Inflammatory macrophage treated with lipopolysaccharide for 1 hour (primary cell): ENCODE results near the gene UTP4.
"Not testable (repeated sequence)": the region's sequence is repeated elsewhere in the genome, so short reads cannot be mapped to it uniquely, and the experiment has no call there.

Experiments used
- DNase-seq, 2 donors: peaks; one replicate each; pipeline ENCODE4 v3.0.0-alpha.2; 2020 to 2022

Gene UTP4

DNA sequence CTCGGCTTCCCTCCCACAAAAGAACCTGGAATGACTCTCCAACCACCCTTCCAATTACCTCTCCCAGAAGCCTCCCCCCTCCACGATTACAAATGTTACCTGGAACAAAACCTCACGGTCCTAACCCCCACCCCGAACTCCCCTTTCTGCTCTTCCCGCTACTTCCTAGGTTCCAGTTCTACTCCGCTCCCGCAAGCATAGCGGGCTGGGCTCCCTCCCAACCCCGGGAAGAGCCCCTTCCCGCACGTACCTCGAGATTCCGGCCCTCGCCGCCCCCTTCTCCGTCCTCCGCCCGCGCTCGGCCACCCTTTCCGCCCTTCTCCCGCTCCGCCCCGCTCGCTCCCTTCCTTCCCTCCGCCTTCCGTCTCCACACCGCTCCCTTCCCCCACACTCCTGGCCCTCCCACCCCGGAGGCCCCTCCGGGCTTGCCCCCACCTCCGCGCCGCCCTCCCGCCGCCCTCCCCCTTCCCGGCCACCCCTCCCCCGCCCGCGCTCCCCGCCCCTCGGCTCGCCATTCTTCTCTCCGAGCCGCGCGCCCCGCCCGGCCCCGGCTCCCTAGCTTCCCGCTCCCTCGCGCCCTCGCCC is 518 bp upstream of the UTP4 start:
- peak; percentile 37 for DNase-seq

DNA sequence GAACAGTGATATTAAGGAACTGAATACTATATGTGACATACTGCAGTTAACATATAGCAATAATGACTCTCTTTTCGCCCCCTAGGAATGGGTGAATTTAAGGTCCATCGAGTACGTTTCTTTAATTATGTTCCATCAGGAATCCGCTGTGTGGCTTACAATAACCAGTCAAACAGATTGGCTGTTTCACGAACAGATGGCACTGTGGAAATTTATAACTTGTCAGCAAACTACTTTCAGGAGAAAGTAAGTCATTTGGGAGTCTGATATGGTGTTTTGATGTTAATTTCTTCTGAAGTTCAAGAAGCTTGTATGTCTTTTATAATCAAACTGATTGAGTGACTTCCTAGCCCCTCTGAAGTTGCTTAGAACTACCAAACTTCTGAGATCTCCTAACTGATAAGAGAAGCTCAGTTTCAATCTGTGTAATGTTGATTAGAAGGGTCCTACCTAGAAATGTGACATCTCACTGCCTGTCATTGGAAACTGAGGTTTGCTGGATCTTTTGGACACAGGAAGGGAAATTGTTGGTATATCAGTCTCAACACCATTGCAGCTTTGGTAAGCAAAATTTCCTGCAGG is 1.0 kb downstream of the UTP4 start:
- DNase-seq, result no peak

DNA sequence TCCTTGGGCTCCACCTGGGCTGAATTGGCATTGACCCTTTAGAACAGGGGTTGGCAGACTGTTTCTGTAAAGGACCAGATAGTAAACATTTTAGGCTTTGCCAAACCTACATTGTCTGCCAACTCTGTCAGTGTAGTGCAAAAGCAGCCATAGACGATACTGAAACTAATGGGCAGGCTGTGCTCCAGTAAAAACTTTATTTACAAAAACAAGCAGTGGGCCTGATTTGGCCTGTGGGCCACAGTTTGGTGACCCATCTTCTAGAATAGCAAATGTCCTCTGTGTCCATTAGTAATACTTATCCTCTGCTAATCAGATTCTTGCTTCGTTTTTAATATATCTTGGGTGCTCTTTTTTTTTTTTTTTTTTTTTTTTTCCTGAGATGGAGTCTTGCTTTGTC is 6.2 kb downstream of the UTP4 start:
- no peak for DNase-seq

DNA sequence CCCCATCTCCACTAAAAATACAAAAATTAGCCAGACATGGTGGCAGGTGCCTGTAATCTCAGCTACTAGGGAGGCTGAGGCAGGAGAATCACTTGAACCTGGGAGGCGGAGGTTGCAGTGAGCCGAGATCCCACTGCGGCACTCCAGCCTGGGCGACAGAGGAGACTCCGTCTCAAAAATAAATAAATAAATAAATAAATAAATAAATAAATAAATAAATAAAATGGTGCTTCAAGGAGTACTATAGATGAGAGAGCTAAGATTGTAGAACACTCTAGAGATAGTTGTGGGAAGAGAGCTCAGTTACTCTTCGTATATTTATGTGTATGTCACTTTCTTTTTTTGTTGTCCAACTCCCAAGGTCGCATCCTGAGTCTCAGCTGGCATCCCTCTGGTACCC is 7.0 kb downstream of the UTP4 start:
- DNase-seq, result not testable (repeated sequence)

DNA sequence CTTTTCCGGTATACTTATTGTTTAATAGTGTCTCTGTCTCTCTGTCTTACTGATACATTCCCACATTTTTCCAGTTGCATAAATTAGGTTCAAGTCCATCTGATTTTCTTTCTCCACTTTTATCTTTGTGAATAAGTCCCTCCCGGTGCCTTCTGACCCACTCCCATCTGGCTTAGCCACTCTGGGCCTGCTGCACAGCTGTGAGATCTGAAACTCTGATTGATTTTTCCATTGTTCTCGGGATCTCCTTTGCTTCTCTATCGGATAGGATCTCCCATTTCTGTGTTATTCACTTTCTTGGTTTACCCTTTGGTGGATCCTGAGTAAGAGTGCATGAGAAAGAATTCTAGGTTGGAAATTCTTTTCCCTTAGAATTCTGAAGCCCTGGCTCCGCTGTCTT is 8.6 kb downstream of the UTP4 start:
- DNase-seq, result no peak

DNA sequence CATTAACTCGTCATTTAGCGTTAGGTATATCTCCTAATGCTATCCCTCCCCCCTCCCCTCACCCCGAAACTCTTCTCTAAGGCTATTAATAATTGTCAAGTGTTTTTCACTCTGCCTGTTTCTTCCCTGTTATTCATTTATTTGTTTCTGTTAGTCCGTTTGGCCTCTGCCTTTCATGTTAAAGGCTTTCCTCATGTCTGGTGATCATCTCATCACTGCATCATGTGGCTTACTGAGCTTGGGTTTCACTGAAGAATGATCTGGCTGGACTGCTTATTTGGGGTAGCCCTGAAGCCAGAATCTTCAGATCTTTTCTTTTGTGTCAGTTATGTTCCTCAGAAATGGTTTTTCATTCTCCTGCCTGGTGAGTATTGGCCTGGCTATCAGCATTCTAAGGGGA is 9.5 kb downstream of the UTP4 start:
- no peak for DNase-seq

DNA sequence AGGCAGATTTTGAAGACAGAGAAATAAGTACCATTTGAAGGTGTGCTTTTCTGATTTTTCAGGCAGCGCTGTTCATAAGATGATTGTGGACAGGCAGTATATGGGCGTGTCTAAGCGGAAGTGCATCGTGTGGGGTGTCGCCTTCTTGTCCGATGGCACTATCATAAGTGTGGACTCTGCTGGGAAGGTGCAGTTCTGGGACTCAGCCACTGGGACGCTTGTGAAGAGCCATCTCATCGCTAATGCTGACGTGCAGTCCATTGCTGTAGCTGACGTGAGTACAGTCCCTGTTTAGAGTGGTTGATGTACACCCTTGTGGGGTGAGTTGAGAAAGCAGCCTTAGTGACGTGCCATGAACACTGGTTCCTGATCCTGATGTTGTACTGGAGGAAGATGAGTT is 10.7 kb downstream of the UTP4 start:
- no peak for DNase-seq

DNA sequence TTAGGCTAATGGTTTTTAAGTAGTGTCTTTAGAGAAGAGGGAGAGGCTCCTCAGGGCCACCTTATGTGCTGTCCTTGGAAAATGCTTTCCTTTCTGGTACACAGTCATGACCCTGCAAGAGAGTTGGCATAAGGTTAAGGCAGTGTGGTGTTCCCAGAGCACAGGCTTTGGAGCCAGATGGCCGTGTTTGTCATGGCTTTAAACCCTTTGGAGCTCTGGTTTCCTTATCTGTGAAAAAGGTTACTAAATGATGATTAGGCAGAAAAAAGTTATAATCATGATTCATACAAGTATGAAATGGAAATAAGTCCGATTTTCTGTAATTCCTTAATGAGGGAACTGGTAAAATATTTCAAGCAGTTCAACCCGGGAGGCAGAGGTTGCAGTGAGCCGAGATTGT is 13.2 kb downstream of the UTP4 start:
- DNase-seq, result no peak

DNA sequence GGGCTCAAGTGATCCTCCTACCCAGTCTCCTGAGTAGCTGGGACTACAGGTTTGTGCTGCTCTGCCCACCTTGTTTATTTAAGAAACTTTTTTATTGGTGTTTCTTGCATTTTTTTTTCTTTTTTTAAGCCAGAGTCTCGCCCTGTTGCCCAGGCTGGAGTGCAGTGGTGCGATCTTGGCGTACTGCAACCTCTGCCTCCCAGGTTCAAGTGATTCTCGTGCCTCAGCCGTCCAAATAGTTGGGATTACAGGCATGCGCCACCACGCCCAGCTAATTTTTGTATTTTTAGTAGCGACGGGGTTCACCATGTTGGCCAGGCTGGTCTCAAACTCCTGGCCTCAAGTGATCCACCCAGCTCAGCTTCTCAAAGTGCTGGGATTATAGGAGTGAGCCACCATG is 17.2 kb downstream of the UTP4 start:
- not testable (repeated sequence) for DNase-seq

DNA sequence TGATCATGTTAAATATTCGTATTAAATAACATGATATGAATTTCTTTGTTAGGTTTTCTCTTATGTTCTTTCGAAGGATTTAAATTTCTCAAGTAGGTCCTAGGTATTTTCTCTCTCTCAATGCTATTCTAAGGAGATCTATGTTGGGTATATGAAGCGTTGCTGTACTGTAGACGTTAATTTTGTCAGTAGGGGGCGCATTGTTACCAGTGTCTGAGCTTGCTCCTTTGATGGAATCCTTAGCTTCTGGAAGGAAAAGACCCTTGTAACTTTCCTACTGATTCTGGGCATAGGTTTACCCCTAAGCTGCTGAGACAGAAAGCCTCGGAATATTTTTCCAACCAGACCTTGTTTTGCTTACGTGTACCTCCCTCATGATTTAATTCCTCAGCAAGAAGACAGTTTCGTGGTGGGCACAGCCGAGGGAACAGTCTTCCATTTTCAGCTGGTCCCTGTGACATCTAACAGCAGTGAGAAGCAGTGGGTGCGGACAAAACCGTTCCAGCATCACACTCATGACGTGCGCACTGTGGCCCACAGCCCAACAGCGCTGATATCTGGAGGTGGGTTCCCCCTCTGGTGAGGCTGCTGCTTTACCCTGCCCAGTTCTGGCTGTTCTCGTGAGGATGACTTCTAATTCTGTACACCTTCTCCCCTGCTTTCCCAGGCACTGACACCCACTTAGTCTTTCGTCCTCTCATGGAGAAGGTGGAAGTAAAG is 17.9 kb downstream of the UTP4 start:
- DNase-seq, result peak; percentile 44 to 94

DNA sequence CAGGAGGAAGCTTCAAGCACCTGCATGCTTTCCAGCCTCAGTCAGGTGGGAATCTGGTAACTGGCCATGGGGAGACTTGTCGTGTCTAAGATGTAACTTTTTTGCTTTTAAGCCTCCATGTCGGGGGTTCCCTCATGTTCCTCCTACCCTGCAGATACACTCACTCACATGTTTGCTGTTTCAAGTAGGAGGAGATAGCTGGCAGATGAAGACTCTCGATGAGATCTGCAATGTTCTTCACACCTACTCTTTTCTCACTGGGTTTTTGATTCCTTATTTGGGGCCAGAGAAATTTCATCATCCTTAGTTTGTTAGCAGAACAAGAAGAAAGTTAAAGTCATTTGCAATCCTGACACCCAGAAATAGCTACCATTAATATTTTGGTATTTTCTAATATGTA is 24.7 kb downstream of the UTP4 start:
- peak; percentile 27 to 85 for DNase-seq

DNA sequence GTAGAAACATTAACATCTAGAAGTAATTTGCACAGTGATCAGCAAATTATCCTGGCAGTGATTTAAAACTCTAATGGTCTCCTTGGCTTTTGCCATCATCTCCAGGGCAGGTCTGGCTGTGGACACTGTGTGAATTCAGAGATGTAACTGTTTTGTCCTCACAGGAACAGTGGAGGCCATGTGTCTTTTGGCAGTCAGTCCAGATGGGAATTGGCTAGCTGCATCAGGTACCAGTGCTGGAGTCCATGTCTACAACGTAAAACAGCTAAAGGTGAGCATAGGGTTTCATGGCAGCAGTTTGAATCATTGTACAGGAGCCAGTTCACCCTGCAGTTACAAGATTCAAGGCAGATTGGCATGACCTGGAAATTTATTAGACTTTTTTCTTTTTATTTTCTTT is 27.7 kb downstream of the UTP4 start:
- no peak for DNase-seq

DNA sequence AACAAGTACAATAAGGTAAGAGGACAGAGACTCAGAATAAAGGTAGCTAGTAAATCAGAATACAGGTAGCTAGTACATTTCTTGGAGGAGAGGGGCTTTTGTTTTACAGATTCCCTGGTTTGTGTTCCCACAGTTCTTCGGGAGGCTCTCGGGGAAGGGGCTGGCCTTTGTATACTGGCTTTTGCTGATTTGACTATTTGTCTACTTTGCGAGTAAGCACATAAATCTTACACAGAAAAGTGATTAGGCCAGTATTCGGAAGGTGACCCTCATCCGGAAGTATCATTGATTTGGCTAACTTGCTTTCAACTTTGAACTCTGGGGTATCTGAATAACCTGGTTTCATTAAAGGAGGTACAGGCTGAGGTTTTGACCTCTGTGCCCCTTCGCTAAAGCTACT is 33.1 kb downstream of the UTP4 start:
- DNase-seq, result no peak

DNA sequence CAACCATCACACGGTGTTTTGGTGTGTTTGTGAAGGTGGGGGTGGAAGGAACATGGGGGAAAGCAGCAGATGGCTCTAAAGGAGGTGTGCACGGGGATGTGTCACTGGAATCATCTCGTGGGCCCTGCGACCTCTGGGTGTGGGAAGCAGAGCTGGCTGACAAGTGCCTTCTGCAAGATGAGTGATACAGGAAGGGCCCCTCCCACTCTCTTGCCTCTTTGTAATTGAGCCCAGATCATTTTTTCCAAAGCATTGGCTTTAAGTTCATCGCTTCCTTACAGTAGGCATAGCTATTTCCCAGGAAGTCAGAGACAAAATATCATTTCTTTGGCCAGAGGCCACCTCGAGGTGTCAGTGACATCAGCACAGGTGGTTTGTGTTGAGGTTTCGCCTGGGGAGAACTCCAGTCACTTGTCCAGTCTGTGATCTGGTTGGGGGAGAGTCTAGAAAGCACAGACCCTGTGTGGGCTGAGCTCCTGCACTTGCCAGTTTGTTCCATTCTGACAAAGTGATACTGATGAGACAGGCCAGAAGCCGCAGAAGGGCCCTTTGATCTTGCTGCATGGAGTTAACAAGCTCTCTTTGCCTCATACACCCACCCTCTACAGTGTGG is 33.9 kb downstream of the UTP4 start:
- DNase-seq, result peak; percentile 43 to 69

DNA sequence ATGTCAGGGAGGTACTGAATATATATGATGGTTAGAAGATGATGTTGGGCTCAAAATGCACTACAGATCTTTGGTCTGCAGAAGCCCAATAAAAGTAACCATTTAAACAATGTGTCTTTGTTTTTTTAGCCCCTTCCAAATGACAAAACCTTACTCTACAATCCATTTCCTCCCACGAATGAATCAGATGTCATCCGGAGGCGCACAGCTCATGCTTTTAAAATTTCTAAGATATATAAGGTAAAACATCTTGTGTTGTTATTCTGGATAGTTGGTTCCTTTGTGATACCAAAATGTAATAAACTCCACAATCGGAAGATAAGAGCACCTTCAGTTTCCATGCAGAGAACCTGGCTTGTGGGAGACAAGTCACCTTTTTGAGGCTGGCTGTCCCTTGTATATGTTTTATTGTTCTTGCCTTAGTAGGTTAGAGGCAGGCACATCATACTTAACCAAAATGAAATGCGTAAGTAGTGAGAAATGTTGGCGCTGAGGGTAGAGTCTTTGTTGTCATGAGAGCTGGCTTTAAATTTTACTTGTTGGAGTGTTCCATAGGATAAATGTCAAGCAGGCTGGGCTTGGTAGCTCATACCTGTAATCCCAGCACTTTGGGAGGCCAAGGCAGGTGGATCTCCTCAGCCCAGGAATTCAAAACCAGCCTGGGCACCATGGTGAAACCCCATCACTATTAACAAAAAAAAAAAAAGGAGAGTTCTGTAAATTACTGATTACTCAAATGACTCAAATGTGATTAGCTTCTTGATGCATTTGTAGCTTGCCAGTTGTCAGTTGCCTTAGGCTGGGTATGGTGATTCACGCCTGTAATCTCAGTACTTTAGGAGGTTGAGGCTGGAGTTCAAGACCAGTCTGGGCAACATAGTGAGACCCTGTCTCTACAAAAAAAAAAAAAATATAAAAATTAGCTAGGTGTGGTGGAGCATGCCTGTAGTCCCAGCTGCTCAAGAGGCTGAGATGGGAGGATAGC is 34.8 kb downstream of the UTP4 start:
- DNase-seq, result no peak

DNA sequence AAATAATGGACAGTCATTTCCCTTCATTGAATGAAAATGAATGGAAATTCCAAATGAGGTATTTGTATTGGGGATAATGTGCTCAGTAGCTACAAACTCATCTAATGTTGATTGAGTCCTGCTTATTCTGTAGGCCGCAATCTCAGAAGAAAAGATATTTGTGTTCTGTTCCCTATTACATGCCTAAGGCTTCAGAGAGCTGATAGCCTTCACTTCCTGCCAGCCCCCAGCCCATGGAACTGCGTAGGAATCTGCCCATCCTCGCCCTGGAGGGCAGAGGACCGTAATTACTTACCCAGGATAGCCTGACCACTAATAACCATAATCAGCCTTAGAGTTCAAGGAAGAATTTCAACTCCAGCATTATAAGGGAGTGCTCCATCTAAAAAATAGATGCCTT is 36.6 kb downstream of the UTP4 start:
- DNase-seq, result no peak

DNA sequence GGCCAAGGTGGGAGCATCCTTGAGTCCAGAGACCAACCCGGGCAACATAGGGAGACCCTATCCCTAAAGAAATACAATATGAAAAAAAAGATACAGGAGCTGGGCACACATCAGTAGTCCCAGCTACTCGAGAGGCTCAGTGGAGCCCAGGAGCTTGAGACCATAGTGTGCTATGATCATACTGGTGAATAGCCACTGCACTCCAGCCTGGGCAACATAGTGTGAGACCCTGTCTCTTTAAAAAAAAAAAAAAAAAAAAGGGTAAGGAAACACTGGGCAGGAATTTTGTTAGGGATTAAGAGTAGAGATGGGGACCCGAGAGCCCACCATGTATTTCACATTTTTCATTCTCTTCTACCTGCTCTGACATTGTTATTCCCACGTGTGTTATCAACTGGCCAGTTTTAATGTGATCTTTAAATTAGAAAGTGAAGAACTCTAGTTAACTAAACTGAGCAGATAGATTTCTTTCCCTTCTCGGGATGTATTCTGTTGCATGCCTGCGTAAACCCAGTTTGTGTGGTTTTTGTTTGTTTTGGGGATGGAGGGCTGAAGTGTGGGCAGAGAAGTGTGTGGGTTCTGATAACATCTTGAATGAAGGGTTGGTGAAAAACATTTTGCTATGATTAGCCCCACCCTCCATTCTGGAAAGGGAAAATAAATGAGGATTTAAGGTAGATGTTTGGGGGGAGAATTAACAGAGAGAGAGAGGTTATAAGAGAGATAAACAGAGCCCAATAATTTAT is 37.3 kb downstream of the UTP4 start:
- no peak for DNase-seq

DNA sequence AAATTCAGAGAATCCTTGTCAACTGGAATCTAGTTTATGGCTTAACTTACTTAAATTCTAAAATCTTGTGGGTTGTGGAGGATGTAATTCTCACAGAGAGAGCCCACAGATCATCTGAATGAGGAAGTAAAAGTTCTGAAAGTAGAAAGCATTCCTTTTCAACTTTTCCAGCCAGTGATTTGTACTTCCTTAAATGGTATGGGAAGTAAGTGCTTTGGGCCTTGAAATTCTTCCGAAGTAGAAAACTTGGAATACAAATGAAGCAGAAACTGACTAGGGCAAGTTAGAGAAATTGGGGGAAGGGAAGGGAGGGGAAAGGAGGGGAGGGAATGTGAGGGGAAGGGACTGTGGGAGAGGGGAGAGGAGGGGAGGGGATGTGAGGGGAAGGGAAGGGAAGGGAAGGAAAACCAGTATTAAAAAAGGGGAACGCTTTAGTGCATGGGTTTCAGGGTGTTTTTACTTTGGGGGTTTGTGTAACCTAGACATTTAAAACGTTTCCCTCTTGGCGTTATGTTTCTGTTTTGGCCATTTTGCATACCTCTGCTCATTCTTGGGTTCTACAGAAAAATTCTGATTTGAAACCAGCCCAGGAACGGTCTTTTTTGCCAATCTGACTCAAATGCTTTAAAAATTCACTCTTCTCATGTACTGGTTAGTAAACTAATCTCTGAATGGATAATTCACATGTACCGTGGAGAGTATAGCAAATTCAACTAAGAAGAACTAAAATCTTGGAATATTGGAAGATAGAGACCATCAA is 39.1 kb downstream of the UTP4 start:
- peak; percentile 63 to 79 for DNase-seq

DNA sequence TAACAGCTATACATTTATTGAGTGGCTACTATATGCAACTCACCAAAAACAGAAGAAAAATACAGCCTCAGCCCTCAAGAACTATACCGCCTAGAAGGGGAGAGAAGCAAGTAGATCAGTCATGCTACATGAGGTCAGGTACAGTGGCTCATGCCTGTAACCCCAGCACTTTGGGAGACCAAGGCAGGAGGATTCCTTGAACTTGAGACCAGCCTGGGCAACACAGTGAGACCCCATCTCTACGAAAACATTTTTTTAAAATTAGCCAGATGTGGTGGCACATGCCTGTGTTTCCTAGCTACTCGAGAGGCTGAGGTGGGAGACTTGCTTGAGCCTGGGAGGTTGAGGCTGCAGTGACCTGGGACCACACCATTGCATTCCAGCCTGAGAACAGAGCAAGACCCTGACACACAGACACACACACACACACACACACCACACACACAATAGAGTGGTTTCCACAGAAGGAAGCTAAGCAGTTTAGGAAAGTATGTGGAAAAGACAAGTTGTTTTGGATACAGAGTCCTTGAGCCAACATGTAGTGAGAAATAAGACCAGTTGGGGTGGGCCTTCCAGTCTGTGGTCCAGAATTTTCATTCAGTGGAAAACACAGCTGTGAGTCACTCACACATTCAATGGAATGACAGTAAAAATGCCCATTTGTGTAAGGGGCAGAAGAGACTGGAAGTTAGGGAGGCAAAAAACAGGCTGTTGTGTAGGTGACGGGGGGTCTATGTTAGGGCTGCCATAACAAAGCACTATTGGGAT is 43.8 kb downstream of the UTP4 start:
- DNase-seq, result no peak

DNA sequence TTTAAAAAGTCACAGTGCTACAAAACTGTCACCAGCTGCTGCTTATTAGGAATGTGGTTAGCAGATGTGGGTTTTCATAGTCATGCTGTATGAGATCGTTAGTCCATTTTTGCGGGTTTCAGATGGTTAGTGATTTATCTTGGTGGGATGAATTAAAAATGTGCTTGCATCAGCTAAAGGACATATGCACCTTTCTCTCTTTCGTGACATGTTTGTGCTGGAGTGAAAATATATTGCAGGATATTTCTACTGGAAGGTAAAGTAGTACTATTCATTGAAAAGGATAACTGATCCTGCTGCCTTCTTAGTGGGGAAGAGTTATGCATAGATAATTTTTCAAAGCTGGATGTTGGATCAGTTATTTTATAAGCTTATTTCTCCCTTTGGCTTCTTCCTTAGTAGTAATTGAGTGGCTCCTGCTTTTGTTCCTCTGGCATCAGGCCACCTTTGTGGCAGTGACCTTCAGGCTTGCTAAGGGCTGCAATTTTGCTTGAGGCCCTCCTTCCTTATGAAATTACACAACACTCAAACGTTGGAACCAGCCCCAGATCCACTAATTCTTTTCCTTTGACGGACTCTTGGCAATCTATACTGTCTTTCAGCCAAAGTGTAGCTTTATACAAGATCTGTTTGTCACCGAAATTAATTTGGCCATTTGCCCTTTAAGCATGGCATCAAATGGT is 47.0 kb downstream of the UTP4 start:
- DNase-seq, result no peak
